Stimulated activated CD8-positive, alpha-beta memory T cell treated with anti-CD3 and anti-CD28 coated beads, Interleukin-4, amount 100 ng/mL, for 48 hours (primary cell): ENCODE data around the gene OCRL.

Experiments
- DNase-seq: peaks from one replicate; pipeline ENCODE4 v3.0.0-alpha.2; 2020

The OCRL gene

GRCh38 chrX:129640737-129641136, 100.7 kb downstream of the OCRL start:
- DNase-seq, result no peak

GRCh38 chrX:129641469-129641868, 101.4 kb downstream of the OCRL start:
- no peak for DNase-seq

- DNase-seq, result no peak
Observed at GRCh38 chrX:129641941-129642340, 101.9 kb downstream of the OCRL start.
